HPDE6-E6E7 (cell line): Measurements from ENCODE around the gene TWF2.

Source experiments
- DNase-seq: peaks from one replicate; pipeline ENCODE4 v3.0.0; 2011; ENCODE audit warnings: missing footprints; ENCODE audit errors: extremely low spot score

The TWF2 gene

GRCh38 chr3:52202384-52203077 is 36.4 kb downstream of the TWF2 start:
- DNase-seq, result no peak

GRCh38 chr3:52200981-52201679 is 37.8 kb downstream of the TWF2 start:
- no peak for DNase-seq

- no peak for DNase-seq
Observed at GRCh38 chr3:52198643-52199608, 40.0 kb downstream of the TWF2 start.

- peak; percentile 55 for DNase-seq
Observed at GRCh38 chr3:52197842-52198625, 40.9 kb downstream of the TWF2 start, which contains the start of gene ALAS1. TSS of gene ALAS1 (plus strand) at chr3:52198160. CDS start at chr3:52199242, 1,082 bp downstream.

- DNase-seq, result no peak
Observed at GRCh38 chr3:52197499-52197841, 41.5 kb downstream of the TWF2 start.

- DNase-seq, result no peak
Observed at GRCh38 chr3:52196977-52197376, 42.0 kb downstream of the TWF2 start.

GRCh38 chr3:52195823-52196331 is 43.1 kb downstream of the TWF2 start:
- no peak for DNase-seq

- no peak for DNase-seq
Observed at GRCh38 chr3:52195291-52195597, 43.7 kb downstream of the TWF2 start.

- no peak for DNase-seq
Observed at GRCh38 chr3:52194485-52195290, 44.3 kb downstream of the TWF2 start.

- peak; percentile 27 for DNase-seq
Observed at GRCh38 chr3:52193065-52193464, 45.9 kb downstream of the TWF2 start.

- DNase-seq, result no peak
Observed at GRCh38 chr3:52191663-52192062, 47.3 kb downstream of the TWF2 start.

GRCh38 chr3:52190294-52191074 is 48.5 kb downstream of the TWF2 start:
- no peak for DNase-seq

GRCh38 chr3:52188556-52188955 is 50.4 kb downstream of the TWF2 start:
- no peak for DNase-seq

- no peak for DNase-seq
Observed at GRCh38 chr3:52186729-52187128, 52.2 kb downstream of the TWF2 start.

GRCh38 chr3:52185837-52186236 is 53.1 kb downstream of the TWF2 start:
- DNase-seq, result no peak

- DNase-seq, result no peak
Observed at GRCh38 chr3:52185311-52185710, 53.6 kb downstream of the TWF2 start.

- DNase-seq, result no peak
Observed at GRCh38 chr3:52184690-52185089, 54.3 kb downstream of the TWF2 start.

GRCh38 chr3:52183786-52184445 is 55.0 kb downstream of the TWF2 start:
- no peak for DNase-seq

GRCh38 chr3:52182691-52183090 is 56.3 kb downstream of the TWF2 start:
- no peak for DNase-seq
